Measurements from ENCODE around the gene PARD6B. TPM values are rescaled to one million over a fixed set of nuclear protein-coding genes. Genes with fewer than 3 reads are reported as not detected.

Gene PARD6B
- total RNA-seq (11.7 TPM), polyA plus RNA-seq (0.52 TPM)

GRCh38 chr20:50731055-50731929 lies at the start of gene PARD6B:
TSS of gene PARD6B (plus strand) at chr20:50731580. CDS start at chr20:50731787, 207 bp downstream.
- peak; percentile 93 for DNase-seq (ENCODE audit: extremely low spot score)
- WGBS = under 1% methylated on average over 106 of the region's 114 CpGs

GRCh38 chr20:50682065-50682464 lies 49.3 kb upstream of the PARD6B start:
- no peaks in the 10 kb centered on the region for H3K36me3 ChIP-seq (ENCODE audit: insufficient read depth)
- H3K27ac ChIP-seq (ENCODE audit: low read depth) = no peak overlapping the region
- H3K4me3 ChIP-seq (ENCODE audit: low read depth, low read length) = no peak overlapping the region
- 80% methylated on average over 4 of the region's 4 CpGs for WGBS
- peaks cover 4% of the 10 kb centered on the region for H3K4me1 ChIP-seq (ENCODE audit: insufficient read depth)
- no peak for DNase-seq (ENCODE audit: extremely low spot score)

More at GRCh38 chr20:50731055-50731929, at the start of gene PARD6B:
- peak within 1 kb of the TSS; percentile 84 for H3K27ac ChIP-seq (ENCODE audit: low read depth)
- no peaks in the 10 kb centered on the region for H3K36me3 ChIP-seq (ENCODE audit: insufficient read depth)
- H3K4me1 ChIP-seq (ENCODE audit: insufficient read depth) = no peaks in the 10 kb centered on the region
- H3K4me3 ChIP-seq (ENCODE audit: low read depth, low read length) = peak within 1 kb of the TSS; percentile 85

GRCh38 chr20:50682947-50683530 lies 48.3 kb upstream of the PARD6B start:
- no peaks in the 10 kb centered on the region for H3K36me3 ChIP-seq (ENCODE audit: insufficient read depth)
- no peak overlapping the region for H3K4me3 ChIP-seq (ENCODE audit: low read depth, low read length)
- peaks cover 4% of the 10 kb centered on the region for H3K4me1 ChIP-seq (ENCODE audit: insufficient read depth)
- DNase-seq (ENCODE audit: extremely low spot score) = no peak
- no peak overlapping the region for H3K27ac ChIP-seq (ENCODE audit: low read depth)
- WGBS = 92% methylated on average over 8 of the region's 8 CpGs

- no peaks in the 10 kb centered on the region for H3K36me3 ChIP-seq (ENCODE audit: insufficient read depth)
- H3K4me3 ChIP-seq (ENCODE audit: low read depth, low read length) = no peak overlapping the region
- no peaks in the 10 kb centered on the region for H3K4me1 ChIP-seq (ENCODE audit: insufficient read depth)
- DNase-seq (ENCODE audit: extremely low spot score) = no peak
- 96% methylated on average over 6 of the region's 6 CpGs for WGBS
- no peak overlapping the region for H3K27ac ChIP-seq (ENCODE audit: low read depth)
Measured at GRCh38 chr20:50683570-50683969, 47.8 kb upstream of the PARD6B start.

GRCh38 chr20:50686821-50687220 lies 44.6 kb upstream of the PARD6B start:
- DNase-seq (ENCODE audit: extremely low spot score) = no peak
- Histone ChIP-seq H3K27ac (ENCODE audit: low read depth) (no peak overlapping the region), H3K4me1 (ENCODE audit: insufficient read depth) (no peaks in the 10 kb centered on the region), H3K36me3 (ENCODE audit: insufficient read depth) (no peaks in the 10 kb centered on the region), H3K4me3 (ENCODE audit: low read depth, low read length) (no peak overlapping the region)
- 60% methylated on average over 10 of the region's 10 CpGs for WGBS

GRCh38 chr20:50688256-50688975 lies 43.0 kb upstream of the PARD6B start:
- Histone ChIP-seq H3K36me3 (ENCODE audit: insufficient read depth) (no peaks in the 10 kb centered on the region), H3K4me3 (ENCODE audit: low read depth, low read length) (no peak overlapping the region), H3K4me1 (ENCODE audit: insufficient read depth) (no peaks in the 10 kb centered on the region), H3K27ac (ENCODE audit: low read depth) (no peak overlapping the region)
- no peak for DNase-seq (ENCODE audit: extremely low spot score)
- WGBS = 92% methylated on average over 8 of the region's 8 CpGs

- H3K4me3 ChIP-seq (ENCODE audit: low read depth, low read length) = peak overlapping the region; percentile 51
- DNase-seq (ENCODE audit: extremely low spot score) = no peak
- no peak overlapping the region for H3K27ac ChIP-seq (ENCODE audit: low read depth)
- H3K4me1 ChIP-seq (ENCODE audit: insufficient read depth) = no peaks in the 10 kb centered on the region
- no peaks in the 10 kb centered on the region for H3K36me3 ChIP-seq (ENCODE audit: insufficient read depth)
- 53% methylated on average over 10 of the region's 10 CpGs for WGBS
Measured at GRCh38 chr20:50689864-50690649, 41.3 kb upstream of the PARD6B start.

GRCh38 chr20:50690650-50691572 lies 40.5 kb upstream of the PARD6B start, which contains the start of gene RIPOR3:
TSS of gene RIPOR3 (minus strand) at chr20:50691542. CDS start at chr20:50691128, 414 bp downstream.
- H3K27ac ChIP-seq (ENCODE audit: low read depth) = no peak within 1 kb of the TSS
- no peaks in the 10 kb centered on the region for H3K36me3 ChIP-seq (ENCODE audit: insufficient read depth)
- peak within 1 kb of the TSS; percentile 51 for H3K4me3 ChIP-seq (ENCODE audit: low read depth, low read length)
- DNase-seq (ENCODE audit: extremely low spot score) = no peak
- H3K4me1 ChIP-seq (ENCODE audit: insufficient read depth) = no peaks in the 10 kb centered on the region
- 19% methylated on average over 42 of the region's 42 CpGs for WGBS

- DNase-seq (ENCODE audit: extremely low spot score) = no peak
- Histone ChIP-seq H3K36me3 (ENCODE audit: insufficient read depth) (no peaks in the 10 kb centered on the region), H3K4me3 (ENCODE audit: low read depth, low read length) (peak overlapping the region; percentile 51), H3K4me1 (ENCODE audit: insufficient read depth) (no peaks in the 10 kb centered on the region), H3K27ac (ENCODE audit: low read depth) (no peak overlapping the region)
- 45% methylated on average over 23 of the region's 23 CpGs for WGBS
Measured at GRCh38 chr20:50691573-50692551, 39.5 kb upstream of the PARD6B start.

- Histone ChIP-seq H3K27ac (ENCODE audit: low read depth) (no peak overlapping the region), H3K4me1 (ENCODE audit: insufficient read depth) (no peaks in the 10 kb centered on the region), H3K4me3 (ENCODE audit: low read depth, low read length) (no peak overlapping the region), H3K36me3 (ENCODE audit: insufficient read depth) (no peaks in the 10 kb centered on the region)
- DNase-seq (ENCODE audit: extremely low spot score) = no peak
- WGBS = 94% methylated on average over 2 of the region's 2 CpGs
Measured at GRCh38 chr20:50692552-50692933, 38.8 kb upstream of the PARD6B start.

GRCh38 chr20:50693001-50693400 lies 38.4 kb upstream of the PARD6B start:
- no peak overlapping the region for H3K4me3 ChIP-seq (ENCODE audit: low read depth, low read length)
- WGBS = 99% methylated on average over 1 of the region's 1 CpG
- DNase-seq (ENCODE audit: extremely low spot score) = no peak
- H3K36me3 ChIP-seq (ENCODE audit: insufficient read depth) = no peaks in the 10 kb centered on the region
- no peaks in the 10 kb centered on the region for H3K4me1 ChIP-seq (ENCODE audit: insufficient read depth)
- no peak overlapping the region for H3K27ac ChIP-seq (ENCODE audit: low read depth)

Measured in urinary bladder (tissue), 4 donors.